ENCODE results near the gene GREB1.

- TF ChIP-seq POLR2A (IDR thresholded peaks at IDR 0.05) (no peak), CTCF (IDR thresholded peaks at IDR 0.05) (no peak)
These were observed 20.0 kb downstream of the GREB1 start for GRCh38 chr2:11553661-11554398.
